ENCODE results near the gene GCGR.
"Not testable (repeated sequence)": the region's sequence is repeated elsewhere in the genome, so short reads cannot be mapped to it uniquely, and the experiment has no call there.

Gene GCGR

GRCh38 chr17:81833160-81833920, 29.4 kb downstream of the GCGR start, which contains the start of gene MCRIP1:
MCRIP1 (minus strand) TSS chr17:81833291; CDS start chr17:81824506, 8,785 bp downstream.
- peak; percentile 65 for DNase-seq

DNA sequence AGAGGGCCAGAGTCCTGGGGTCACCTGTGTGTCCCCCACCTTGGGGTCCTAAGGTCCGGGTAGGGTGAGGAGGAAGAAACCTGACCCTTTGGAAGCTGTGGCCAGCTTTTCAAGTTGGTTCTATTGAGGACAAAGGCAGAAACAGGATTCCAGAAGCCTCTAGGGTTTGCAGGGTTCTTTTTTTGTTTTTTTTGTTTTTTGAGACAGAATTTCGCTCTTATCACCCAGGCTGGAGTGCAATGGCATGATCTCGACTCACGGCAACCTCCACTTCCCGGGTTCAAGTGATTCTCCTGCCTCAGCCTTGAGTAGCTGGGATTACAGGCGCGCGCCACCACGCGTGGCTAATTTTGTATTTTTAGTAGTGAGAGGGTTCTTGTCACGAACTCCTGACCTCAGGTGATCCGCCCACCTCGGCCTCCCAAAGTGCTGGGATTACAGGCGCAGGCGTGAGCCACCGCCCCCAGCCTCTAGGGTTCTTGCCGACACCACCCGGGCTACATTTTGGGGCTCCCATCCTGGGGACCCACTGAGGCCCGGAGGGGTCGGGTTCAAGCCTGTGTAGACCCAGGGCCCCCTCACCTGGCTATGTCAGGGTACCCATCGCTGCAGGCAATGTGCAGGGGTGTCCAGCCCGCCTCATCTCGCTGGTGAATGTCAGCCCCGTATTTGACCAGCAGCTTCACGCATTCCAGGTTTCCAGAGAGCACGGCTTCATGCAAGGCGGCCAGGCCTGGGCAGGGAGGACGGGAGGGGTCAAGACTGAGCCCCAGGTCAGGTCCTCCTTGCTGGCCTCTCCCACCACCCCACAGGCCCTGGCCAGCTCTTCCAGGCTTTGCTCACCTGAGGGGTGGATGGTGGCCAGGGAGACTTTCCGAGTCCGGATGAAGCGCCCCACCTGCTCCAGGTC, 30.2 kb downstream of the GCGR start:
- no peak for DNase-seq

- DNase-seq = no peak
These were observed 30.9 kb downstream of the GCGR start, which contains the start of gene PPP1R27 for GRCh38 chr17:81834831-81835267. PPP1R27 (minus strand) TSS chr17:81835050; CDS start chr17:81834953, 97 bp downstream.

GRCh38 chr17:81837641-81838040, 33.7 kb downstream of the GCGR start:
- no peak for DNase-seq

DNA sequence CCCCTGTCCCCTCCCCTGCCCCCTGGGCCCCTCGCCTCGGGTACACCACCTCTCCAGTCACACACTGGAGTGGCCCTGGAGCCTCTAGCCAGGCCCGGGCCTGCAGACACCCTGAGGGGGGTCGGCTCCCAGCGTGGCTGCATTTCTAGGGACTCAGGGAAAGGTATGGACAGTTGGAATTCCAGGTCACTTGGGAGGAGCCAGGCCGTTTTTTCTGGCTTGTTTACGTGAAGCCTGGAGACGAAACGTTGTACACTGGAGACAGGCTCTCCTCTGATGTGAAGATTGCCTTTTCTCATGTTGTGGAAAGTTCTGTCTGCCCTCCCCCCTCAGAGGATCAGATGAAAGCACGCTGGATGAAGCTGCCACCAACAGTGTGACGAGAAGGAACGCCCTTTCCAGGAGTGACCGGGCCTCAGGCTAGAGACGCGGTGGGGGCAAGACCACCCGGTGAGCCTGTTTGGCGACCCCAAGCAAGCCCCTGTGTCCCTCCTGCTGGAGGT, 34.9 kb downstream of the GCGR start:
- DNase-seq = no peak

DNA sequence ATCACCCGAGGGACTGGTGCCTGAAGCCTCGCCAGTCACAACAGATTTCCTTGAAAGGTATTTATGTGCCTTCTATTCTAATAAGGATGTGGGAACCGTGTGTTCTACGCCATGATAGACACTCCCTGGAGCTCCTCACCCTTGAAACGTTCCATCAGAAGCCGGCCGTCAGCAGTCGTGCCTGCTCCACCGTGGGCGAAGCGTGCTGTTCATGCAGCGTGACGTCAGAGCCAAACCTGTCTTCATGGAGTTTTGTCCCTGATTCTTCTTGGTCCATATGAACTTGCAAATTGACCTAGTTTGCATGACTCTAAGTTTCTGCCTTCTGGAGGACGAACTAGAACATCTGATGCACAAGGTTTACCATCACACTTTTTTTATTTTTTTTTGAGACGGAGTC, 35.4 kb downstream of the GCGR start:
- no peak for DNase-seq

GRCh38 chr17:81840059-81840458, 36.1 kb downstream of the GCGR start:
- not testable (repeated sequence) for DNase-seq

DNA sequence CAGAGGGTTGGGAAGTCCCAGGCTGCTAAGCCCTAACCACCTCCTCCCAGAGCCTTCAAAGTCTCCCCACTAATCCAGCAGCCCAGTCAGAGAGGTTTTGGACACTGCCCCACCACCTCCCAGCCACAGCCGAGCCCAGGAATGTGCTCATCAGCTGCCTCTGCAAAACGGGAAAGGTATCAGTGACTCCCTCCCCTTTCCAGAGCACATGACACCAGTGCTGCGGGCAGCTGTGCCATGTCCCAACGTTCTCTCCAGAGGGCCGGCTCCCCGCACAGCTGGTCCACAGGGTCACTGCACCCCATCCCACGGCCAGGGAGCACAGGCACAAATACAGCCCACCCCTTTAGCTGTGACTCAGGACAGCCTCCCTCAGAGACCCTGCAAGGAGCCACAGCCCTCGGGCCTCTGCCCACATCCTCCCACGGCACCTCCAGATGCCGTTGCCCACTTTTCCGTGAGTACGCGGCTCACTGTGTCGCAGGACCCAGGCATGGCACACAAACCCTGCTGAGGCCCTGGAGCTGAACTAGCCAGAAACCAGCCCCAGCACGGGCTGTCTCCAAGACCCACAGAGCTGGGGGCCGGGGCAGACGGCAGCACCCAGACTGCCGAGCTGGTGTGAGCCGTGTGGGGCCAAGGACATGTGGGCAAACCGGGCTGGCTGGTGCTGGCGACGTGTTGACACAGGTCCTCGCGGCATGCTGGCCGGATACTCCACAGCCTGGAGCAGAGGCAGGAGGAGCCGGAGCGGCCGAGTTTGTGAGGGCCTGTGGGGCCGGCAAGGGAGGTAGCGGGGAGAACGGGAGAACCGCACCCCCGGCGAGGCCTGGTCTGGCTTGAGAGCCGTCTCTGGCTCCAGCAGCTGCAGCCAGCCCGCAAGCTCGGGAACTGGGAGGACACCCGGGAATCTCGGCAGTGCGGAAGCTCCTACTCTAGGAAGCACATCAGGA, 37.2 kb downstream of the GCGR start:
- no peak for DNase-seq

DNA sequence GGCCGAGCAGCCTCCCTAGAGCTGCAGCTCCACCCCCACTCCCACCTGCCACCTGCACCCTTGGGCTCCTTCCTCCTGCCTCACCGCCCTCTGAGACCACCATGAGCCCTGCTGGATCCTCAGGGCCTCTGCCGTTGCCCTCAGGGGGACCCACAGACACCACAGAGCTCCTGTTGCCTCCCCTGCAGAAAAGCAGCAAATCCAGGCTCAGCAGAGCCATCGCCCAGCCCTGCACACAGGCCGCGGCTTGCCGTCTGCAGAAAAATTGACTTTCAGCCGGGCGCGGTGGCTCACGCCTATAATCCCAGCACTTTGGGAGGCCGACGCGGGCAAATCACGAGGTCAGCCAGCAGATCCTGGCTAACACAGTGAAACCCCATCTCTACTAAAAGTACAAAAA, 37.9 kb downstream of the GCGR start:
- DNase-seq = no peak

DNA sequence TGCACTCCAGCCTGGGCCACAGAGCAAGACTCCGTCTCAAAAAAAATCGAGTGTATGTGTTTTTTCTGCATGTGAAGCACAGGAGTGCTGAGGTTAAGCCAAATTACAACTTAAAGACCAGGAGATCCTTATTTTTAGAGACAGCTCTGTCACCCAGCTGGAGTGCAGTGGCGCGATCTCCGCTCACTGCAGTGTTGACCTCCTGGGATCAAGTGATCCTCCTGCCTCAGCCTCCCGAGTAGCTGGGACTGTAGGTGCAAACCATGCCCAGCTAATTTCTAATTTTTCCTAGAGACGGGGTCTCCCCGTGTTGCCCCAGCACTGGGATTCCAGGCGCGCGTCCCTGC, 38.4 kb downstream of the GCGR start:
- DNase-seq = no peak

DNA sequence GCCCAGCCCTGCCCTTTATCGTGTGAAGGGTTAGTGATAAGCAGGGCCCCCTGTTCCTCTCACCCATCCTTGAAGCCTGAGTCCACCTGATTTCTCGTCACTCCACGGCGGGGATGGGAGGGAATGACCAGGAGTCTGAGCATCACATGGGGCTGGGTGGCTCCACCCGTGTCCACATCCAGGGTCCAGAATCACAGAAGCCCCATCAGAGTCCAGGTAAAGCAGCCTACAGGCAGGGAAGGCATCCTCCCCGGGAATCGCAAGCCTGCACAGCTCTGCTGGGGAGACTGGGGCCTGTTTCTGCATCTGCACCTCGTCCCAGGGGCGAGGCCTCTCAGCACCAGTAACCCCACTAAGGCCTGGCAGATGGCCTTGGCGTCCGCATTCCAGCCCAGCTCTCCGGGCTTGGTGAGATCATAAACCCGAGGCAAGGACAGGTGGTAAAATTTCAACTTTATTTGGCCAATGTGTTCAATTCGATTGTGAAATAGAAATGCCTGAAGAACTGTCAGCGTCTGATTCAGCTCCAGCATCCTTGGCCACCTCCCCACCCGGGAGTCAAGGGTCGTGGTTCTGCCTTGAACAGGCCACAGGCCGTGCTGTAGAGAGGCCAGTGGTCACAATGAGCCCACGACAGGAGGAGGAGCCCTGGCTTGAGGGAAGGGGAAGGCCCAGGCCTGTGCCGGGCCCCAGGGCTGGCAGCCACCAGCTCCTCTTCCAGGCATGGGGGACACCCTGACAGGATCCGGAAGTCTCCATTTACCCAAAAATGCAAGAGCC, 39.0 kb downstream of the GCGR start:
- DNase-seq = no peak

GRCh38 chr17:81843713-81844326, 39.9 kb downstream of the GCGR start:
- DNase-seq = no peak

DNA sequence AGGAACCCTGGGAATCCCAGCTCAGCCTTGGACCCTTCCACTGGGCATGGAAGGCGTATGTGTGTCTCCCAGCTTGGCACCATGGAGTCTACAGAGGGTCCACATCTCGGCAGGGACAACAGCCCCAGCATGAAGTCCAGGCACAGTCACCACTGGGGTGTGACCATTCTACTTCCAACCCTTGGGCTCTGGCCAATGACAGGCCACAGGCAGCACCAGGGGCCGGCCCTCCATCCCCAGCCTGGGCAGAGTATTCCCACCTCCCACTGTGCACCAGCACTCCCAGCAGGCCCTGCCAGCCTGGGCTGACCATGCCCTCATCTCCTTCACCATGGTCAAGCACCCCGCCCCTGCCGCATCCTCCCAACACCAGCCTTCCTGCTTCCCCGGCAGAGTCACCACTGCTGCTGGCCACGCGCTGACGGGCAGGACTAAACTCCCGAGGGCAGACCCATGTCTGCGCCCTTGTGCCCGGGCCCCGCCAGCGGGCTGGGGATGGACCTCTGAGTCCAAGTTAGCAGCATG, 40.4 kb downstream of the GCGR start:
- no peak for DNase-seq

DNA sequence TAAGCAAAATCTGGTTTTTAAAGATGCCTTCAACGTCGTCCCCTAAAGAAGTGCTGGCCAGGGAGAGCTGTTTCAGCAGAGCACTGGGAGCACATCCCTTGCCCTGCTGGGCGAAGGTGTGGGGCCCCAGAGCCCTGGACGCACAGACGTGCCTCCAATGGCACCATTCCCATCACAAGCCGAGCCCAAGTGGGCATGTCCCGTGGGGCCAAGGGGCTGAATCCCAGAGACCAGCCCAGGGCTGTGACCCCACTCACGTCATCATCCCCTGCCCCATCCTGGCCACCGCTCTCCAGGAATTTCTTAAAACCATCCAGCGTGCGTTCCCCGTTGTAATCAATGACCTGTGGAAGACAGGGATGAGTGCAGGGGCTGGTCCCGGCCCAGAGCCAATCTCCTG, 40.9 kb downstream of the GCGR start:
- DNase-seq = no peak

DNA sequence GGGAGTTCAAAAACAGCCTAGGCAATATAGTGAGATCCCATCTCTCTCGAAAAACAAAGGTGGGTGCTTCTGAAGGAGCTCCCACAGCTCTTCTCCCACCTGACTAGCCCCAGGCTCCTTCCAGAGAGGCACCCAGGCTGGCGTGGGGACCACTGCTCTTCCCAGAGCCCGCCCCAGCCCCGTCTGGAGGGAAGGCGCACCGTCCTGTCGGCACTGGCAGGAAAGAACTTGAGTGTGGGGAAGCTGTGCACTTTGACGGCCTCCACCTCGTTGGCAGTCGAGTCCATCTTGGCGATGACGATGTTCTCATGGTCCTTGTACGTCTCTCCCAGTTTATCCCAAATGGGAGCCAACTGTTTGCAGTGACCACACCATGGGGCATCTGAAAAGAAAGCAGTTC, 41.4 kb downstream of the GCGR start:
- DNase-seq = no peak

- DNase-seq = no peak
These were observed 42.2 kb downstream of the GCGR start for GRCh38 chr17:81845881-81846742.

GRCh38 chr17:81846743-81847689, 43.1 kb downstream of the GCGR start:
- DNase-seq = no peak

DNA sequence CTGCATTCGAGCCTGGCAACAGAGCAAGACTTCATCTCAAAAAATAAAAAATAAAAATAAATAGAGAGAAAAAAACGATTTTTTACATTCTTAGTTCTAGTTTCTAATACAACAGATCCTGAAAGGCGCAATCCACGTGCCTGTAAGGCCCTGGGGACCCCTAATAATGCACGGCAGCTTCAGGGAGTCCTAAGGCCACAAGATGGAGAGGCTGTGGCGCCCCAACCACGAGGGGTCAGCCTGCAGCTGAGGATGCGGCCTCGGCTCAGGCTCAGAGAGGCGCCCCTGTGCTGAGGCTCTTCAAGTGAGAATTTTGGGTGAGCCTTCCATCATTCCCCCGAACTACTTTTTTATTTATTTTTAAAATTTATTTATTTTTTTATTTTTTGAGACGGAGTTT, 45.5 kb downstream of the GCGR start:
- DNase-seq = no peak

DNA sequence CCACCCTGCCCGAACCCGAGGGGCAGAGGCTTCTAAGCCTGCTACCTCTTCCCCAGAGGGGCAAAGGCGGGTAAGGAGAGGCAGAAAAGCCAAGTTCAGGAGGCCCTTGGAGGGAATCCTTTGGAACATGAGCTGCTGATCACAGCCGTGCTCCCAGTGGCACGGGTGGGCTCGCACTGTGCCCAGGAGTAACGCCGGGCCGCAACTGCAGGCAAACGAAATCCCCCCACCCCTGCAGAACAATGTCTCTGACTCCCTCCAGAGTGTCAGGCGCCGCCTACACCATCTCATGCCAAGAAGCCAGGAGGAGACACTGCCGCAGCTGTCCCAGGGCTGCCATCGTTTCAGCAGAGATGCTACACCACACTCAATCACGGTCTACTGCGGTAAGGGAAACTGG, 47.5 kb downstream of the GCGR start:
- DNase-seq = no peak
